GM19351 (cell line): ENCODE results near the gene SLC4A2.

Experiments
- ATAC-seq: cut with Tn5 transposase; IDR thresholded peaks from one replicate; pipeline ENCODE4 v1.9.1; 2021; ENCODE audit warnings: mild to moderate bottlenecking, moderate library complexity; ENCODE audit not compliant: unreplicated experiment

SLC4A2 gene

DNA sequence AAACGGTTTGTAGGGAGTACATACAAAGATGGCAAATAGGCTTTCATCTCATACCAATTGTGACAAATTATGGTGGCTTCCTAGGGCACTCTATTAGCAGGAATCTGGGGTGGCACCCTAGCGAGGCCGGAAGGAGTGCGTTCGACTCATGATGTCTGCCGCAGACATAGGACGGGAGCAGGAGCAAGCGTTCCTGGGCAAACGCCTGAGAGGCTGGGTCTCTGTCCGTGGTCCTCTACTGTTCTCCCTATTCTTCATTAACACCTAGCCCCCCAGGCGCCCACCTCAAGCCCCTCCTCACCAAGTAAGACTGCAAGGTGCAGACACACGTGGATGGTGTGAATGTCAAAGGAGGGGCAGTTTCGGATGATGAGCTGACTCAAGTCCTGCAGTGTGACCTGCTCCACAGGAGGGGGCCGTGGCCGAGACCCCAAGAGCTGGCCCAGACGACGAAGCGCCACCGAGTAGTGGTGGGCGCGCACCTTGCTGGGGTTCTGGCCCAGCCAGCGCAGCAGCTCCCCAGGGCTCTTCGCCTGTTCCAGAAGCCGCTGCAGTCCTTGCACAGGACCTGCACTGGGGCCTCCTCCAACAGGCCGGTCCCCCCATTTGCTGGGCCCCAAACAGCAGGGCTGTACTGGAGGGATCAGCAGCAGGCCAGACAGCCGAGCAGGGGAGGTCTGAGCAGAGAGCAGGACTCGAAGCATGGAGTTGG, 20.0 kb downstream of the SLC4A2 start:
- ATAC-seq, result no peak

DNA sequence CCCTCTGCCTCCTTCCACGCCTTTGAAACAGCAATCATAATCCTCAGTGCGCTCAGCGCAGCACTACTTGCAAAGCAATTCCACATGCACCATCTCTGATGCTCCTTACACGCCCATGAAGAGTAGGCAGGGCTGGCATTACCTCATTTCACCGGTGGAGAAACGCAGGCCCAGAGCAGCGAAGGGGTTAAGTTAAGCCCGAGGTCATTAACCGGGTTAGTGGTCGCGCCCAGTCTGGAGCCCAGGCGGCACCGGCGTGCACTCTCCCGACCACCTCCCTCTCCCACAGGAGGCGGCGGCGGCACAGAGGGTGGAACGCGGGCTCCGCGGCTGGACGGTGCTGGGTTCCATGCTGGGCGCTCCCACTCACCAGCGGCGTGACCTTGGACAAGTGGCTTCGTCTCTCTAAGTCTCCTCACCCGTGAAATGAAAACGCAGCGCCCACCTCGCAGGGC, 20.7 kb downstream of the SLC4A2 start:
- no peak for ATAC-seq

GRCh38 chr7:151080522-151081169, 21.3 kb downstream of the SLC4A2 start, which contains the start of gene FASTK:
Gene FASTK, minus strand, starts transcription at chr7:151080809. Its CDS starts 43 bp downstream, at chr7:151080766.
- peak; percentile 76 for ATAC-seq

GRCh38 chr7:151081170-151082101, 22.0 kb downstream of the SLC4A2 start:
- ATAC-seq, result no peak

GRCh38 chr7:151082141-151083070, 23.0 kb downstream of the SLC4A2 start:
- no peak for ATAC-seq

DNA sequence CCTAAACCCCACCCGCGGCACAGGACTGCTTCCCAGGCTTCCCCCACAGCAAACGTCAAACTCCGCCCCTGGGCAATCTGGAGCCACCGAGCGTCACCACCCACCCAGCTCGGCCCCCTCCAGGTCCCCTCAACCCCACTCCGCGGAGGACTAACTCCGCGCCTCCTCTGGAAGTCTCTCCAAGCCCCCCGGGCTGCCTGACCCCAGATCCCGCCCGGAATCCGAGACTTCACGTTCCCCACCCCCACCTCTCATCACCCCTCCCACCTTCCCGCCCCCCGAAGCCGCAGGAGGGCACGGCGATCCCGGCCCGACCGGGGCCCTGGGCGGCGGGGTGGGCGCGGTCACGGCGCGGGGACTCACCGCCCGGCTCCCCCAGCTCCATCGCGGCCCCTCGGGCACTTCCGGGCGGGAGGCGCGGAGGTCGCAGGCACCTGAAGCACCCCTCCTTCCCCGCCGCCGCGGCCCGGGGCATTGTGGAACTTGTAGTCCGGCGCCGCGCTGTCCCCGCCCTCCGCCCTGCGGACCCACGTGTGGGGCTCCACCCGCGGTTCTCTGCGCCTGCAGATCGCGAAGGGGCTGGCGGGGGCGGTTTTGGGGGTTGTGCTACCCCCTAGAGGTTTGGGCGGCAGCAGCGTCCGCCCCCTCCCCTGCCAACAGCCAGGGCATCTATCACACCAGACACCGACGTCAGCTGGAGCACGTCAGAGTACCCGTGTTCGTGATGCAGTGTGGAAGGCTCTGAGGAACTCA, 23.9 kb downstream of the SLC4A2 start, which contains the start of gene TMUB1:
Gene TMUB1, minus strand, starts transcription at position 423 of the 753 bp plus-strand sequence. CDS start 930 bp downstream, outside the sequence.
- ATAC-seq, result peak; percentile 47

DNA sequence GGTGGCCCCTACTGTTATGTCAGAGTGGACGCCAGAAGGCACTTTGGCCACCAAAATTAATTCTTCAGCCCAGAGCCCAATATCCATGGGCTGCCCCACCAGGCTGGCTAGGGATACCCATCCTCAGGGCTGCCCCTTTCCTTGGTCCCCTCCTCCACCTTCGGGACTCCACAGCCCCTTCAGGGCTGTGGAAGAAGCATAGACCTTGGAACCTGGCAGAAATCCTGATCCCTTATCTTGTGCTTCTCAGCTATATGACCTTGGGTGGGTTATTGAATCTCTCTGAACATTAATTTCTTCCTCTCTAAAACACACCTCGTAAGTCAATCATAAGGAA, 24.4 kb downstream of the SLC4A2 start:
- ATAC-seq, result no peak

- ATAC-seq, result no peak
These were observed 25.9 kb downstream of the SLC4A2 start for GRCh38 chr7:151085329-151085690.

DNA sequence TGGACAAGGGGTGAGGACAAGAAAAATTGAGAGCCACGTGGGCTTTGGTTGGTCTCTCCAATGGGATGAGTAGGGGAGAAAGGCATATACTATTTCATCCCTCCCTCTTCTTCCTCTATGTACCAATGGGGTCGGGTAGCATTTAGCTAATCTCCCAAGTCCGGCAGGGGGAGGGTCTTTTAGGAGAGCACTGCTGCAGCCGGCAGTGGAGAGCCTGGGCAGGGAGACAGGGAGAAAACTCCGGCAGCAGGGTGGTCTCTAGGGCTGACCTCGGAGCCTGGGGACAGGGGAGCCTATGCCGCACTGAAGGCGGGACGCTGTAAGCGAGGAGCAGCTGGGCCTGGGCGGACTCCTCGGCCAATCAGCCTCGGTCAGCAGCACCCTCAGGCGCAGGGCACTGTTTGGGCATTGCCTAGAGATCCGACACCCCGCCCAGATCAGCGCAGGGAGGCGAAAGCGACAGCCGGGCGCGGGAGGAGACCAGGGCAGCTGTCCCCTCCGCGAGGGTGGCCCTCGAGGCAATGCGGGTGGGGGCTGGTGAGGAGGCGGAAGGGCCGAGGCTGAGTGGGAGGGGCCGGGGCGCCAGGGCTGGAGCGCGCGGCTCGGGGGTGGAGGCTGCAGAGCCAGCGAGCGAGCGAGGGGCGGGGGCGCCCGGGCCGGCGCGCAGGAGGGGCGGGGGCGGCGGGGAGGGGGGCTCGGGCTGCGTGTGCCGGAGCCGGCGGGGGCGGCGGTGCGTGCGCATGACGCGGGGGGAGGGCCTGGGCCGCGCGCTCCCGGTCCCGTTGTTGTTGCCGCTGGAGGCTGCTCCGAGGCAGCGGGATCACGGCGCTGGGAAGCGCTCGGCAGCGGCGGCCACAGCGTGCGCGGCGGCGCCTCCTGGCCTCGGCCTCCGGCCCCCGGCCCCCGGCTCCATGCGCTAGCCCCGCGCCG, 26.6 kb downstream of the SLC4A2 start, which contains the start of gene AGAP3:
Gene AGAP3, plus strand, starts transcription at position 785 of the 930 bp plus-strand sequence. CDS start 267 bp downstream, outside the sequence.
- ATAC-seq, result peak; percentile 42

DNA sequence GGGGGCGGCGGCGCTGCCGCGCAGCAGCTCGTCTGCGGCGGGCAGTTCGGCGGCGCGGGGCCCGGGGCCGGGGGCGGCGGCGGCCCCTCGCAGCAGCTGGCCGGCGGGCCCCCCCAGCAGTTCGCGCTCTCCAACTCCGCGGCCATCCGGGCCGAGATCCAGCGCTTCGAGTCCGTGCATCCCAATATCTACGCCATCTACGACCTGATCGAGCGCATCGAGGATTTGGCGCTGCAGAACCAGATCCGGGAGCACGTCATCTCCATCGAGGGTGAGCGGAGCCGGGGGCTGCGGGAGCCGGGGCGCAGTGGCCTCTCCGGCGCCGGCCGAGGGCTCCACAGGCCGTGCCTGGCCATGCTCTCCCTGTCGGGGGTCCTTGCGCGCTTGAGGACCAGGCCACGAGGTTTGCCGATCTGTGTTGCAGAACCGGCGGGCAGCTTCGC, 27.4 kb downstream of the SLC4A2 start:
- ATAC-seq, result no peak

GRCh38 chr7:151087245-151088018, 28.0 kb downstream of the SLC4A2 start:
- no peak for ATAC-seq

GRCh38 chr7:151088019-151088855, 28.8 kb downstream of the SLC4A2 start:
- no peak for ATAC-seq

- ATAC-seq, result no peak
These were observed 29.7 kb downstream of the SLC4A2 start for GRCh38 chr7:151088856-151089699.

GRCh38 chr7:151089893-151090730, 30.7 kb downstream of the SLC4A2 start:
- ATAC-seq, result no peak

GRCh38 chr7:151091003-151091402, 31.6 kb downstream of the SLC4A2 start:
- no peak for ATAC-seq
